Choroid plexus epithelial cell (primary cell): ENCODE measurements around the gene RPUSD3.

Experiments used
- DNase-seq: peaks from one replicate; pipeline ENCODE4 v3.0.0-alpha.2; 2010; ENCODE audit warnings: low read depth
- H3K4me3 ChIP-seq: 2 replicates; pipeline ENCODE4 v1.5.1; 2011; ENCODE audit warnings: low read depth, mild to moderate bottlenecking, control low read depth, low read length, moderate library complexity
- TF ChIP-seq, protein P1 (sequence below): conservative IDR thresholded peaks from 2 replicates; pipeline ENCODE4 v1.5.1; 2011; ENCODE audit warnings: low read depth, mild to moderate bottlenecking, control low read depth, inconsistent platforms, low read length, moderate library complexity

Gene RPUSD3

GRCh38 chr3:9886328-9886727 lies 42.5 kb upstream of the RPUSD3 start:
- H3K4me3 ChIP-seq: no peak overlapping the region
- DNase-seq: no peak
- TF ChIP-seq, protein P1, sequence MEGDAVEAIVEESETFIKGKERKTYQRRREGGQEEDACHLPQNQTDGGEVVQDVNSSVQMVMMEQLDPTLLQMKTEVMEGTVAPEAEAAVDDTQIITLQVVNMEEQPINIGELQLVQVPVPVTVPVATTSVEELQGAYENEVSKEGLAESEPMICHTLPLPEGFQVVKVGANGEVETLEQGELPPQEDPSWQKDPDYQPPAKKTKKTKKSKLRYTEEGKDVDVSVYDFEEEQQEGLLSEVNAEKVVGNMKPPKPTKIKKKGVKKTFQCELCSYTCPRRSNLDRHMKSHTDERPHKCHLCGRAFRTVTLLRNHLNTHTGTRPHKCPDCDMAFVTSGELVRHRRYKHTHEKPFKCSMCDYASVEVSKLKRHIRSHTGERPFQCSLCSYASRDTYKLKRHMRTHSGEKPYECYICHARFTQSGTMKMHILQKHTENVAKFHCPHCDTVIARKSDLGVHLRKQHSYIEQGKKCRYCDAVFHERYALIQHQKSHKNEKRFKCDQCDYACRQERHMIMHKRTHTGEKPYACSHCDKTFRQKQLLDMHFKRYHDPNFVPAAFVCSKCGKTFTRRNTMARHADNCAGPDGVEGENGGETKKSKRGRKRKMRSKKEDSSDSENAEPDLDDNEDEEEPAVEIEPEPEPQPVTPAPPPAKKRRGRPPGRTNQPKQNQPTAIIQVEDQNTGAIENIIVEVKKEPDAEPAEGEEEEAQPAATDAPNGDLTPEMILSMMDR: no peak

- DNase-seq: peak; percentile 87
- H3K4me3 ChIP-seq: no peak overlapping the region
- TF ChIP-seq, protein P1: peak; percentile 7
Measured at GRCh38 chr3:9884555-9885165, 40.9 kb upstream of the RPUSD3 start.

- TF ChIP-seq, protein P1: no peak
- DNase-seq: peak; percentile 71
- H3K4me3 ChIP-seq: no peak overlapping the region
Measured at GRCh38 chr3:9883706-9884554, 40.1 kb upstream of the RPUSD3 start.

- no peak for DNase-seq
- TF ChIP-seq, protein P1: no peak
Measured at GRCh38 chr3:9881441-9881840, 37.6 kb upstream of the RPUSD3 start.

DNA sequence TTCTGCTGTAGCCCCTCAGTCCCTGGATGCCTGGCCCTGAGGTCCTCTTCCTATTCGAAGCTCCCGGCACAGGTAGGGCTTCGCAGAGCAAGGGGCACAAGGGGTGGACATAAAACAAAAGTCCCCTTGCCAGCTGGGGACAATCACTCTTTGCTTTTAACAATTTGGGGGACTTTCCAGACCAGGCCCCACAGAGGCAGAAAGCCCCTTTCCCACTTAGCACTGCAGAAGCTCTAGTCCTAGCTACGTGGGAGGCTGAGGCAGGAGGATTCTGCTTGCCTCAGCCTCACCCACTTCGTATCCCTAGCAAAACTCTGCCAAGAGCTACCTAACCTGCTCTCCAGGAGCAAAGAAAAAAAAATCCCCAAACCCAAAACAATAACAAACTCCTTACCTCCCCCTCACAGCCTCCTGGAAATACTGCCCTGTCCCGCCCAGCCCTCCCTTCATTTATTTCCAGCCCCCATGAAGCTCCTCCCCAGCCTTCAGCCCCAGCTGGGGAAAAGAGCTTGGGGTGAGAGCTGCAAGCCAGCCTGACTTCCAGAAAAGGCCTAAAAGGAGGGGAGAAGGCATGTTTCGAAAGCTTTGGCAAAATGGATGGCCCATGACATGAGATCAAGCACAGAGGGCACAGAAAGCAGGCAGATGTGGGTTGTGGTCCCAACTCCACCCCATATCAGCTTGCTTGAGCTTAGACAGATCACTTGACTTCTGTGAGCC lies 36.2 kb upstream of the RPUSD3 start, which contains the start of gene CIDEC:
Gene CIDEC, minus strand, starts transcription at position 424 of the 720 bp plus-strand sequence. CDS start 1,767 bp downstream, outside the sequence.
- no peak within 1 kb of the TSS for H3K4me3 ChIP-seq
- TF ChIP-seq, protein P1: no peak
- no peak for DNase-seq

More at GRCh38 chr3:9881441-9881840, 37.6 kb upstream of the RPUSD3 start:
- H3K4me3 ChIP-seq: no peak overlapping the region

GRCh38 chr3:9878700-9879099 lies 34.9 kb upstream of the RPUSD3 start:
- no peak overlapping the region for H3K4me3 ChIP-seq
- TF ChIP-seq, protein P1: no peak
- DNase-seq: peak; percentile 54
